Hepatocyte (in vitro differentiated cells): ENCODE measurements around the gene PTGIS.

Experiments
- CTCF ChIP-seq: fragments of 200-600 bp; sonication (generic); IDR thresholded peaks from 2 replicates; pipeline ENCODE4 v1.5.1; 2016; ENCODE audit warnings: antibody characterized with exemption, mild to moderate bottlenecking; ENCODE audit not compliant: poor library complexity
- EZH2 ChIP-seq: fragments of 200-600 bp; sonication (generic); IDR thresholded peaks from 2 replicates; pipeline ENCODE4 v1.6.1; 2016; ENCODE audit warnings: antibody characterized with exemption, mild to moderate bottlenecking, borderline replicate concordance

- TF ChIP-seq CTCF (no peak), EZH2 (no peak)
Observed at GRCh38 chr20:49594931-49595315, 27.0 kb upstream of the PTGIS start.
